ENCODE data around the gene CHKA. TPM values are rescaled to one million over a fixed set of nuclear protein-coding genes. Genes with fewer than 3 reads are reported as not detected.

The CHKA gene
- polyA plus RNA-seq, 1 of the 3 experiments (the other 2 are of a cell fraction) = 12.3 TPM

DNA sequence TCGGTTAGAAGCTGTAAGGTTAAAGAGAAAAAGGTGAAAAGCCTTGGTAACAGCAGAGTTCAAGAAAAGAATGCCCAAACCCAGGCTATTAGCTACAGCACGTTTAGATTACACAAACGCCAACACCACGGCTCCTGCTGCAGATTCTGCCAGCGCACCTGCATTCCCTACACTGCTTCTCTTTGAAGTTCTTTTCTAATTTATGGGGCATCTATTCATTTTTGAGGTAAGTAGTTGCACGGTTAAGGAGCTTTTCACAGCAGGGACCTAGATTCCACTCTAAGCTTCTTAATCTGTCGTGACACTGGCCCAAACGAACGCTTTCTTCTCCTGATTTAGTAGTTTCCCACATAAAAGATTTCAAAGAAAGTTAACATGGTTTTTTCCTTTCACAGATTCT lies 38.0 kb upstream of the CHKA start:
- H3F3A ChIP-seq (replicated peaks; ENCODE audit: insufficient read depth) = peaks cover 5% of the 10 kb centered on the region
- no peaks in the 10 kb centered on the region for H4K20me1 ChIP-seq (ENCODE audit: insufficient read depth)
- H3K9ac ChIP-seq = no peak overlapping the region
- H2AFZ ChIP-seq (ENCODE audit: low read depth) = no peak overlapping the region
- no peaks in the 10 kb centered on the region for H3K9me2 ChIP-seq
- no peak overlapping the region for H3K4me3 ChIP-seq (ENCODE audit: low read depth in 2 of 2, low read length in 1 of 2)
- ChIA-PET POLR2A (no interaction called here), CTCF (interaction anchor here (1.8 kb wide), 1 partner anchor 48 kb away, joined by 5 read pairs; no protein-coding TSS in a partner anchor)
- no peak overlapping the region for H3K4me2 ChIP-seq
- 92% methylated on average over 9 of the region's 9 CpGs for WGBS (ENCODE audit: low lambda C conversion rate)
- DNase-seq = no peak
- H3K27ac ChIP-seq (ENCODE audit: low read depth in 2 of 2, low read length in 1 of 2) = no peak overlapping the region
- TF ChIP-seq GABPA (IDR thresholded peaks at IDR 0.05; ENCODE audit: low read depth) (no peak), TEAD4 (IDR thresholded peaks at IDR 0.05; ENCODE audit: borderline replicate concordance, insufficient read depth) (no peak), IRF3 (IDR thresholded peaks at IDR 0.05; ENCODE audit: low read depth, low read length) (no peak), MXI1 (IDR thresholded peaks at IDR 0.05; ENCODE audit: low read depth, low read length) (no peak), JUND (IDR thresholded peaks at IDR 0.05) (no peak), EP300 (IDR thresholded peaks at IDR 0.05; ENCODE audit: borderline replicate concordance in 1 of 2, low read depth in 1 of 2, low read length in 1 of 2) (no peak), SIN3A (IDR thresholded peaks at IDR 0.05; ENCODE audit: borderline replicate concordance, low read depth, low read length) (no peak), MEF2A (IDR thresholded peaks at IDR 0.05; ENCODE audit: borderline replicate concordance, low read depth) (no peak), NFIC (IDR thresholded peaks at IDR 0.05; ENCODE audit: borderline replicate concordance) (no peak), EZH2phosphoT487 (IDR thresholded peaks at IDR 0.05; ENCODE audit: borderline replicate concordance, low read depth) (no peak), REST (IDR thresholded peaks at IDR 0.05; ENCODE audit: low read depth, low read length) (no peak), CHD2 (IDR thresholded peaks at IDR 0.05; ENCODE audit: low read length, partially characterized antibody) (no peak), GATA2 (CRISPR knock-in tag; IDR thresholded peaks at IDR 0.05) (no peak), FOSL2 (IDR thresholded peaks at IDR 0.05; ENCODE audit: borderline replicate concordance, low read depth) (no peak), SMC3 (IDR thresholded peaks at IDR 0.05; ENCODE audit: low read depth, low read length) (no peak), PBX3 (IDR thresholded peaks at IDR 0.05) (no peak), USF1 (IDR thresholded peaks at IDR 0.05; ENCODE audit: borderline replicate concordance, low read depth) (no peak), TAF1 (IDR thresholded peaks at IDR 0.05; ENCODE audit: borderline replicate concordance, low read depth, low read length) (no peak)
- TF ChIP-seq, protein P1, sequence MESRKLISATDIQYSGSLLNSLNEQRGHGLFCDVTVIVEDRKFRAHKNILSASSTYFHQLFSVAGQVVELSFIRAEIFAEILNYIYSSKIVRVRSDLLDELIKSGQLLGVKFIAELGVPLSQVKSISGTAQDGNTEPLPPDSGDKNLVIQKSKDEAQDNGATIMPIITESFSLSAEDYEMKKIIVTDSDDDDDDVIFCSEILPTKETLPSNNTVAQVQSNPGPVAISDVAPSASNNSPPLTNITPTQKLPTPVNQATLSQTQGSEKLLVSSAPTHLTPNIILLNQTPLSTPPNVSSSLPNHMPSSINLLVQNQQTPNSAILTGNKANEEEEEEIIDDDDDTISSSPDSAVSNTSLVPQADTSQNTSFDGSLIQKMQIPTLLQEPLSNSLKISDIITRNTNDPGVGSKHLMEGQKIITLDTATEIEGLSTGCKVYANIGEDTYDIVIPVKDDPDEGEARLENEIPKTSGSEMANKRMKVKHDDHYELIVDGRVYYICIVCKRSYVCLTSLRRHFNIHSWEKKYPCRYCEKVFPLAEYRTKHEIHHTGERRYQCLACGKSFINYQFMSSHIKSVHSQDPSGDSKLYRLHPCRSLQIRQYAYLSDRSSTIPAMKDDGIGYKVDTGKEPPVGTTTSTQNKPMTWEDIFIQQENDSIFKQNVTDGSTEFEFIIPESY (IDR thresholded peaks at IDR 0.05; ENCODE audit: borderline replicate concordance, low read depth) = no peak
- peaks cover 17 to 40% of the 10 kb centered on the region in 2 experiments for H3K36me3 ChIP-seq (replicated peaks in 1 of 2; ENCODE audit: control insufficient read depth in 1 of 2, insufficient read depth in 2 of 2, low read length in 1 of 2)
- H3K79me2 ChIP-seq (ENCODE audit: insufficient read depth) = no peaks in the 10 kb centered on the region
- no peaks in the 10 kb centered on the region for H3K9me3 ChIP-seq
- H3K4me1 ChIP-seq (ENCODE audit: control insufficient read depth in 1 of 2, insufficient read depth in 2 of 2, low read depth in 1 of 2, low read length in 1 of 2) = no peaks in the 10 kb centered on the region
- no peaks in the 10 kb centered on the region for H3K27me3 ChIP-seq (ENCODE audit: insufficient read depth)

Data from SK-N-SH (cell line).